AG08395 (cell line): ENCODE results near the gene AGBL4.
"Not testable (repeated sequence)": the region's sequence is repeated elsewhere in the genome, so short reads cannot be mapped to it uniquely, and the experiment has no call there.

ENCODE experiments used
- DNase-seq: peaks from one replicate; pipeline ENCODE4 v3.0.0; 2012; ENCODE audit warnings: mixed read lengths, low spot score

Gene AGBL4

GRCh38 chr1:49306507-49307070 lies 717.2 kb downstream of the AGBL4 start:
- DNase-seq = no peak

DNA sequence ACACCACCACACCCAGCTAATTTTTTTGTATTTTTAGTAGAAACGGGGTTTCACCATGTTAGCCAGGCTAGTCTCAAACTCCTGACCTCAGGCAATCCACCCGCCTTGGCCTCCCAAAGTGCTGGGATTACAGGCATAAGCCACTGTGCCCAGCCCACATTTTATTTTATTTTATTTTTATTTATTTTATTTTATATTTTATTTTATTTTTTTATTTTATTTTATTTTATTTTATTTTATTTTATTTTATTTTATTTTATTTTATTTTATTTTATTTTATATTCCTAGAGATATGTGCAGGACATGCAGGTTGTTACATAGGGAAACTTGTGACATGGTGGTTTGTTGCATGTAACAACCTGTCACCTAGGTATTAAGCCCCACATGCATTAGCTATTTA lies 721.4 kb downstream of the AGBL4 start:
- not testable (repeated sequence) for DNase-seq

DNA sequence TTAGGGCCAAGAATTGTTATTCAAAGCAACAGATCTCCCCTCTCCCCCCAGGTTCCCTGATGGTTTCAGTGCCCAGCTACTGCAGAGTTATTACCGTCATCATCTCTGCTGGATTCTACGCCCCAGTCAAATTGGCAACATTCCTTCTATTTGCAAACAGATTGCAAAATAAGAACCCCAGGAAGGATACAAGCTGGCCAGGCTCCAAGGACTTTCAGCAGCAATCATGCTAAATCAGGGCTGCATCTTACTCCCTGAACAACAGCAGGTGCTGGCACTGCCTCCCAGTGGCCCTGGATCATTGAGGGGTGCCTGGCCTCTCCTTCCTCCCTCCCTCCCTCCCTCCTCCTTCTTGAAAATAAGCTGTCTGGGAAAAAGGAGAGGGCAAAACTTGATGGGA lies 725.5 kb downstream of the AGBL4 start:
- no peak for DNase-seq

DNA sequence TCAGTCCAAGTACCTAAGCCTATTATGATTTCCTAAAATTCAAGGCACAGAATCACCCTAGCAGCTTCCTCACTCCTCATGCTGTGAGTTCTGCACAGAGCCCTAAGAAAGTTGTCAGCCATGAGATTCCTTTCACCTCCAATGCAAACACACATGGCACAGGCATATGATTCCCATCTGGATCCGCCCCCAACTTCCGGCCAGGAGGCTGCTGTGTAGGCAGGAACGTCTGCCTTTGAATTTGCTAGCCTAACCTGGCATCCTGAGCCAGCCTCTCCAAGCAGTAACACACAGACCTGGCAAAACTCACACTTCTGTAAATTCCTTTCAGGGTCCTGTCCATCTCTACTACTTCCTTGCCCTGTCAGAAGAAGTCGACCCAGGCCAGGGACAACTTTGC lies 726.0 kb downstream of the AGBL4 start:
- no peak for DNase-seq

- DNase-seq = no peak
These were observed 729.2 kb downstream of the AGBL4 start for GRCh38 chr1:49294539-49294938.

DNA sequence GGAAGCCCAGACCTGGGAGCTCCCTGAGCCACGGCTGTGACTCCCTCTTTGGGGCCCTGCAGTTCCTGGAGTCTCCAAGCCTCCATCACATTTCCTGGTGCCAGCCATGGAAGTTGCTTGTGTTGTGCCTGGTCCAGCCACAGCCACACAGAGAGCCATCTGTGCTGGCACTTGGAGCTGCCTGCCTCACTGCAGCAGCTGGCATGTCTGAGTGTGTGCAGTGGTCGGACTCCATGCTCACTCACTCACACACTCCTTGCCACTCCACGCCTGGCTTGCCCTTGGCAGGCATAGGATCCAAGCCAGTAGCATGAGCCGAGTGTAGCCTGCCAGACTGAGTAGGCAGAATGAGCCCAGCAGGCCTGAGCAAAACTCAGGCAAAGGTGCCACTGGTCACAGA lies 730.7 kb downstream of the AGBL4 start:
- no peak for DNase-seq

GRCh38 chr1:49257211-49258049 lies 766.3 kb downstream of the AGBL4 start:
- not testable (repeated sequence) for DNase-seq

DNA sequence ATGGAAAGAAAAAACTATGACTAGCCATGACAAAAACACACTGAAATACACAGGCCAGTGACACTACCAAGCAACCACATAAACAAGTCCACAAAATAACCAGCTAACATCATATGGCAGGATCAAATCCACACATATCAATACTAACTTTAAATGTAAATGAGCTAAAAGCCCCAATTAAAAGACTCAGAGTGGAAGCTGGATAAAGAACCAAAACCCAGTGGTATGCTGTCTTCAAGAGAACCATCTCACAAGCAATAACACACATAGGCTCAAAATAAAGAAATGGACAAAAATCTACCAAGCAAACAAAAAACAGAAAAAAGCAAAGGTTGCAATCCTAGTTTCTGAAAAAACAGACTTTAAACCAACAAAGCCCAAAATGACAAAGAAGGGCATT lies 770.8 kb downstream of the AGBL4 start:
- no peak for DNase-seq

DNA sequence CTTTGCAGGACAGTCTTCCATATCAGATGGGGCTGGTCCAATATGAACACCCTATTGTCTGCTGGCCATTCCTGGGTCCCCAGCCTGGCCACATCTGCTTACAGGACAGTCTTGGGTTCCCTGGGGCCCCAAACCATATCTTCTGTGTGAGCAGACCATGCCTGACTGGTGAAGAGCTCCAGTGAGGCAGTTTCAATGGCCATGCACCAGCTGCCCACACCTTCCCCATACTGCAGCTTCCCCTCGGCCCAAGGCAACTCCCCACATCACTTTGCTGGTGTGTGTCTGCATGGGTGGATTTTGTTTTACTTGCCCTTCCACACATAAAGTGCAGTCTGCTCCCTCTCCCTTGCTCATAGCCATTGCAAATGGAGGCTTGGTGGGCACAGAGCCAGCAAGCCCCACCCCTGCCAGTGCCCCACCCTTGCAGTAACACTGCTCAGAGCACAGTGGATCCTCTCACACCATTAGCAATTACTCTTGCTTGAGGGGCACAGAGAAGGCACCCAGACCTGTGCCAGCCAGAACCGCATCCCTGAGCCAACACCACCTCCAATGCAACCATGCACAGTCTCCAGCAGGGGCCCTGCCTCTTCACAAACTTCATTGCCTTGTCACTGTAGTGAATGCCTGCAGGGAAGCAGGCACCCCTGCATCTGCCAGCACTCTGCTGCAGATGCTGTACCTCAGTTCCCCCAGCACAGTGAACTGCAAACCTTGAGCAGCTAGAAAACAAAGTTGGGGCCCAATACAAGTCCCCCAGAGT lies 772.6 kb downstream of the AGBL4 start:
- no peak for DNase-seq

GRCh38 chr1:49240709-49241221 lies 783.0 kb downstream of the AGBL4 start:
- no peak for DNase-seq

- DNase-seq = no peak
These were observed 788.8 kb downstream of the AGBL4 start for GRCh38 chr1:49234988-49235387.

DNA sequence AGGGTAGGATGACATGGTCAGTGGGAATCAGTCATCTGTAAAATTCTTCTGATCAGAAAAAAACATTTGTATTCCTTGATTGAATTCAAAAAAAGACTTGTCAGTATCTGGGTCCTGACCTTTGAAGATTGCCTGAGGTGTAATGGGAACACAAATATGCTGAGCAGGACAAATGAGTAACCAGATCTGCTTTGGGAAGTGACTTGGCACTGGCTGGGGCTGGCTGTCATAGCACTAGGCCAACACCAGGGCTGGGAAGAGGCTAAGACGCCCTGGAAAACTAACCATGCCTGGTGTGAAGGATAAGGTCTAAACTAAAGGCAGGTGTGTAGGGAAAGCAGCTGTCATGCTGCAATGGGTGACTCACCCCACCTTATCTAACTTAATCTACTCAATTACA lies 794.2 kb downstream of the AGBL4 start:
- DNase-seq = no peak

- DNase-seq = no peak
These were observed 797.0 kb downstream of the AGBL4 start for GRCh38 chr1:49226758-49227157.

- no peak for DNase-seq
These were observed 798.3 kb downstream of the AGBL4 start for GRCh38 chr1:49225464-49225863.

DNA sequence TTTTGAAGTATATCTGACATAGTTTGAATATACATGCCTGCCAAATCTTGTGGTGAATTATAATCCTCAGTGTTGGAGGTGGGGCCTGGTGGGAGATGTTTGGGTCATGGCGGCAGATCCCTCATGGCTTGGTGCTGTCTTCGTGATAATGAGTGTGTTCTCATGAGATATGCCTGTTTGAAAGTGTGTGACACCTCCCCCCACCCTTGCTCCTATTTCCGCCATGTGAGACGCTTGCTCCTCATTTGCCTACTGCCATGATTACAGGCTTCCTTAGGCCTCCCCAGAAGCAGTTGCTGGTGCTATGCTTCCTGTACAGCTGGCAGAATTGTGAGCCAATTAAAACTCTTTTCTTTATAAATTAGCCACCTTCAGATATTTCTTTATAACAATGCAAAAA lies 810.5 kb downstream of the AGBL4 start:
- DNase-seq = no peak

- DNase-seq = peak; percentile 3
These were observed 815.0 kb downstream of the AGBL4 start for GRCh38 chr1:49208712-49209111.

- DNase-seq = no peak
These were observed 819.0 kb downstream of the AGBL4 start for GRCh38 chr1:49204720-49205119.

- no peak for DNase-seq
These were observed 823.0 kb downstream of the AGBL4 start for GRCh38 chr1:49200738-49201137.

DNA sequence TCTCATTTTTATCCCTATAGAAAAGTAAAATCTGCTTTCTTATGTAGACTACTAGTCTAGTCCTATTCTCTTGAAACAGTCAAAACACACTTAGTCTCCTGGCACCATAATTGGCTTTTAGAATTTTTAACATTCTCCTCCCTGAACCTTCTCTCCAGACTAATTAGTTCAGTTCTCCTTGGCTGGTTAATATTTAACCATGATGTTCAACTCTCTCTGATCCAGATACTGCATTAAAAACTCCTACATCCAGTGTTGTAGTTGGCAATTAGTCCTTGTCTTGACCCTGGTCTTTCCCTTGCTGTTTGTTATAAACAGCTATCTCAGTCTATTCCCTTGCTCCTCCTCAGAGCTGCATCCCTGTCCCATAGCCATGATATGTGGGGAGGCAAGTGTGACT lies 824.2 kb downstream of the AGBL4 start:
- no peak for DNase-seq

DNA sequence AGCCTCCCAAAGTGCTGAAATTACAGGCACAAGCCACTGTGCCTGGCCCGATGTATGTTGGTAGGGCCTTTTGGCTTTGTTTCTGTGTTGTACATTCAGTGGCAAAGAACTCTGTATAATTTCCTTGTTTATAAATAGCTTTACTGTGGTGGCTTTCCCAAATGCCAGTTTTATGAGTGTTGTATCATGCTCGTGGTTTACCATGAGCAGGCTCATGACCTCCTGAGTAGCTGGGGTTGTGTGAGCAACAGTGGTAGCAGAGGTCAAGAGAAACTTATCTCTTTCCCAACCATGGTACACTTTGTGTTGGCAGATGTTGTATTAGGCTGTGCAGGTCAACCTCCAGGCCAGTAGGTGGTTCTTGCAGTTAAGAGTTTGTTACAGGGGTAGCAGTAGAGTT lies 826.7 kb downstream of the AGBL4 start:
- DNase-seq = peak; percentile 41

- no peak for DNase-seq
These were observed 833.6 kb downstream of the AGBL4 start for GRCh38 chr1:49190138-49190537.

GRCh38 chr1:49187056-49187455 lies 836.7 kb downstream of the AGBL4 start:
- no peak for DNase-seq

DNA sequence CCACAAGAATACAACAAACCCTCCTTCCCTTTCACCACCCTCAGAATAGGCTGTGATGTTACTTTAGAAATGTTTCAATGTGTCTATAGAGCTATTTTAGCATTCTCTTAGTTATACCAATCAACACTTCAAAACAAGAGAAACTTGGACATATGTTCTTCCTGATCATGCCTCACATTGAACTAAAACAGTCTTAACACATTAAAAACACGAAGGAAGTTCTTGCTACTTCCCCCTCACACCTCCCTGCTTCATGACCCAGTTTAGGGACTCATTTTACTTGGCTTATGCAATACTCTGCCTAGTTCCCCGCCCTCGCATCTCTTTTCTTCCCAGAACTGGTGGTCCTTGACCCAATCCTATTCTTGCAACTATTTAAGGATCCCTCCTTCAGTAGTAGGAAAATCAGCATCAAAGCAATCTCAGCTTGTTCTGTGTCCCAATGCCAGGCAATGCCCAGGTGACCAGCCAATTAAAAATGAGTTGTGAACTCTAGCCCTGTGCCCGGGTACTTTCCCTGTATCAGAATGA lies 838.2 kb downstream of the AGBL4 start:
- DNase-seq = no peak
